ENCODE measurements around the gene TCP11L1.

Gene TCP11L1

GRCh38 chr11:33017478-33017877, 21.9 kb upstream of the TCP11L1 start:
- no peak overlapping the region for H3K4me3 ChIP-seq (ENCODE audit: control insufficient read depth in 1 of 7, extremely low read depth in 1 of 7, insufficient read depth in 4 of 7, low read depth in 2 of 7, low read length in 6 of 7)
- H3K4me1 ChIP-seq (ENCODE audit: control extremely low read depth in 1 of 4, control insufficient read depth in 4 of 4, insufficient read depth in 4 of 4, low read length in 3 of 4), result peaks cover 0 to 22% (median 8%) of the 10 kb centered on the region in 4 experiments
- no peaks in the 10 kb centered on the region for H3K36me3 ChIP-seq (ENCODE audit: control insufficient read depth in 4 of 4, insufficient read depth in 4 of 4, low read length in 3 of 4)
- H3K27ac ChIP-seq (ENCODE audit: insufficient read depth in 1 of 2, low read depth in 1 of 2, low read length in 2 of 2, poor library complexity in 1 of 2, severe bottlenecking in 2 of 2), result no peak overlapping the region
- ChIA-PET POLR2A (no interaction called here), CTCF (interaction anchor here (0.8 to 1.6 kb wide), 3 partner anchors 9 to 44 kb away, joined by 3 to 6 read pairs (median 5); no protein-coding TSS in a partner anchor)
- WGBS (ENCODE audit: insufficient coverage), result 97% methylated on average over 8 of the region's 9 CpGs
- peaks cover 0 to 4% (median 0%) of the 10 kb centered on the region in 5 experiments for H3K27me3 ChIP-seq (replicated peaks in 2 of 5; ENCODE audit: control insufficient read depth in 4 of 5, insufficient read depth in 5 of 5, low read length in 4 of 5)
- H3K9me3 ChIP-seq (ENCODE audit: control extremely low read depth in 1 of 5, control insufficient read depth in 4 of 5, insufficient read depth in 2 of 5, low read depth in 1 of 5, low read length in 4 of 5), result no peaks in the 10 kb centered on the region
- DNase-seq, result no peak

GRCh38 chr11:33017965-33018364, 21.4 kb upstream of the TCP11L1 start:
- H3K27me3 ChIP-seq (replicated peaks in 2 of 5; ENCODE audit: control insufficient read depth in 4 of 5, insufficient read depth in 5 of 5, low read length in 4 of 5), result peaks cover 0 to 4% (median 0%) of the 10 kb centered on the region in 5 experiments
- no peaks in the 10 kb centered on the region for H3K9me3 ChIP-seq (ENCODE audit: control extremely low read depth in 1 of 5, control insufficient read depth in 4 of 5, insufficient read depth in 2 of 5, low read depth in 1 of 5, low read length in 4 of 5)
- no peak overlapping the region for H3K27ac ChIP-seq (ENCODE audit: insufficient read depth in 1 of 2, low read depth in 1 of 2, low read length in 2 of 2, poor library complexity in 1 of 2, severe bottlenecking in 2 of 2)
- H3K4me3 ChIP-seq (ENCODE audit: control insufficient read depth in 1 of 7, extremely low read depth in 1 of 7, insufficient read depth in 4 of 7, low read depth in 2 of 7, low read length in 6 of 7), result no peak overlapping the region
- no peak for DNase-seq
- POLR2A ChIA-PET, result no interaction called here
- WGBS (ENCODE audit: insufficient coverage), result no CpG with 5 or more reads among the region's 3 CpGs
- CTCF ChIA-PET, result interaction anchor here (0.8 to 1.6 kb wide), 2 partner anchors 13 to 43 kb away, joined by 3 to 6 read pairs; no protein-coding TSS in a partner anchor
- peaks cover 0 to 22% (median 8%) of the 10 kb centered on the region in 4 experiments for H3K4me1 ChIP-seq (ENCODE audit: control extremely low read depth in 1 of 4, control insufficient read depth in 4 of 4, insufficient read depth in 4 of 4, low read length in 3 of 4)
- no peaks in the 10 kb centered on the region for H3K36me3 ChIP-seq (ENCODE audit: control insufficient read depth in 4 of 4, insufficient read depth in 4 of 4, low read length in 3 of 4)

- no peak overlapping the region for H3K4me3 ChIP-seq (ENCODE audit: control insufficient read depth in 1 of 7, extremely low read depth in 1 of 7, insufficient read depth in 4 of 7, low read depth in 2 of 7, low read length in 6 of 7)
- no peak overlapping the region for H3K27ac ChIP-seq (ENCODE audit: insufficient read depth in 1 of 2, low read depth in 1 of 2, low read length in 2 of 2, poor library complexity in 1 of 2, severe bottlenecking in 2 of 2)
- no peak for DNase-seq
- no peaks in the 10 kb centered on the region for H3K9me3 ChIP-seq (ENCODE audit: control extremely low read depth in 1 of 5, control insufficient read depth in 4 of 5, insufficient read depth in 2 of 5, low read depth in 1 of 5, low read length in 4 of 5)
- ChIA-PET CTCF (no interaction called here), POLR2A (no interaction called here)
- no peaks in the 10 kb centered on the region for H3K36me3 ChIP-seq (ENCODE audit: control insufficient read depth in 4 of 4, insufficient read depth in 4 of 4, low read length in 3 of 4)
- peaks cover 0 to 4% (median 0%) of the 10 kb centered on the region in 5 experiments for H3K27me3 ChIP-seq (replicated peaks in 2 of 5; ENCODE audit: control insufficient read depth in 4 of 5, insufficient read depth in 5 of 5, low read length in 4 of 5)
- 94% methylated on average over 4 of the region's 6 CpGs for WGBS (ENCODE audit: insufficient coverage)
- peaks cover 0 to 27% (median 8%) of the 10 kb centered on the region in 4 experiments for H3K4me1 ChIP-seq (ENCODE audit: control extremely low read depth in 1 of 4, control insufficient read depth in 4 of 4, insufficient read depth in 4 of 4, low read length in 3 of 4)
These were observed 20.5 kb upstream of the TCP11L1 start for GRCh38 chr11:33018840-33019239.

- ChIA-PET CTCF (interaction anchor here (1.0 to 2.1 kb wide), 2 partner anchors 11 to 35 kb away, joined by 3 to 5 read pairs; no protein-coding TSS in a partner anchor), POLR2A (interaction anchor here (0.6 kb wide), 1 partner anchor 1525 kb away, joined by 4 read pairs; no protein-coding TSS in a partner anchor)
- Histone ChIP-seq H3K27me3 (replicated peaks in 2 of 5; ENCODE audit: control insufficient read depth in 4 of 5, insufficient read depth in 5 of 5, low read length in 4 of 5) (peaks cover 0 to 4% (median 0%) of the 10 kb centered on the region in 5 experiments), H3K9me3 (ENCODE audit: control extremely low read depth in 1 of 5, control insufficient read depth in 4 of 5, insufficient read depth in 2 of 5, low read depth in 1 of 5, low read length in 4 of 5) (no peaks in the 10 kb centered on the region), H3K4me1 (ENCODE audit: control extremely low read depth in 1 of 4, control insufficient read depth in 4 of 4, insufficient read depth in 4 of 4, low read length in 3 of 4) (peaks cover 0 to 23% (median 3%) of the 10 kb centered on the region in 4 experiments), H3K4me3 (ENCODE audit: control insufficient read depth in 1 of 7, extremely low read depth in 1 of 7, insufficient read depth in 4 of 7, low read depth in 2 of 7, low read length in 6 of 7) (no peak overlapping the region), H3K36me3 (ENCODE audit: control insufficient read depth in 4 of 4, insufficient read depth in 4 of 4, low read length in 3 of 4) (peaks cover 0 to 2% (median 0%) of the 10 kb centered on the region in 4 experiments), H3K27ac (ENCODE audit: insufficient read depth in 1 of 2, low read depth in 1 of 2, low read length in 2 of 2, poor library complexity in 1 of 2, severe bottlenecking in 2 of 2) (no peak overlapping the region)
- no peak for DNase-seq
- WGBS (ENCODE audit: insufficient coverage), result 100% methylated on average over 1 of the region's 1 CpG
These were observed 17.9 kb upstream of the TCP11L1 start for GRCh38 chr11:33021501-33021900.

- DNase-seq, result no peak
- Histone ChIP-seq H3K9me3 (ENCODE audit: control extremely low read depth in 1 of 5, control insufficient read depth in 4 of 5, insufficient read depth in 2 of 5, low read depth in 1 of 5, low read length in 4 of 5) (no peaks in the 10 kb centered on the region), H3K36me3 (ENCODE audit: control insufficient read depth in 4 of 4, insufficient read depth in 4 of 4, low read length in 3 of 4) (peaks cover 0 to 5% (median 0%) of the 10 kb centered on the region in 4 experiments), H3K4me1 (ENCODE audit: control extremely low read depth in 1 of 4, control insufficient read depth in 4 of 4, insufficient read depth in 4 of 4, low read length in 3 of 4) (peaks cover 0 to 19% (median under 1%) of the 10 kb centered on the region in 4 experiments), H3K27ac (ENCODE audit: insufficient read depth in 1 of 2, low read depth in 1 of 2, low read length in 2 of 2, poor library complexity in 1 of 2, severe bottlenecking in 2 of 2) (no peak overlapping the region), H3K4me3 (ENCODE audit: control insufficient read depth in 1 of 7, extremely low read depth in 1 of 7, insufficient read depth in 4 of 7, low read depth in 2 of 7, low read length in 6 of 7) (no peak overlapping the region), H3K27me3 (replicated peaks in 2 of 5; ENCODE audit: control insufficient read depth in 4 of 5, insufficient read depth in 5 of 5, low read length in 4 of 5) (peaks cover 0 to 4% (median 0%) of the 10 kb centered on the region in 5 experiments)
- CTCF ChIA-PET, result interaction anchor here (0.6 to 2.1 kb wide), 5 partner anchors 10 to 52 kb away, joined by 3 to 5 read pairs (median 3); no protein-coding TSS in a partner anchor
- POLR2A ChIA-PET, result no interaction called here
- WGBS (ENCODE audit: insufficient coverage), result no CpG with 5 or more reads among the region's 1 CpG
These were observed 17.4 kb upstream of the TCP11L1 start for GRCh38 chr11:33021937-33022336.

- DNase-seq, result no peak
- CTCF ChIA-PET, result interaction anchor here (1.3 to 1.6 kb wide), 3 partner anchors 9 to 62 kb away, joined by 3 to 5 read pairs (median 5); no protein-coding TSS in a partner anchor
- POLR2A ChIA-PET, result interaction anchor here (0.6 kb wide), 1 partner anchor 27 kb away, joined by 3 read pairs; no protein-coding TSS in a partner anchor
- Histone ChIP-seq H3K4me1 (ENCODE audit: control extremely low read depth in 1 of 4, control insufficient read depth in 4 of 4, insufficient read depth in 4 of 4, low read length in 3 of 4) (peaks cover 0 to 15% (median 0%) of the 10 kb centered on the region in 4 experiments), H3K27ac (ENCODE audit: insufficient read depth in 1 of 2, low read depth in 1 of 2, low read length in 2 of 2, poor library complexity in 1 of 2, severe bottlenecking in 2 of 2) (no peak overlapping the region), H3K36me3 (ENCODE audit: control insufficient read depth in 4 of 4, insufficient read depth in 4 of 4, low read length in 3 of 4) (peaks cover 0 to 5% (median 0%) of the 10 kb centered on the region in 4 experiments), H3K4me3 (ENCODE audit: control insufficient read depth in 1 of 7, extremely low read depth in 1 of 7, insufficient read depth in 4 of 7, low read depth in 2 of 7, low read length in 6 of 7) (no peak overlapping the region), H3K27me3 (replicated peaks in 2 of 5; ENCODE audit: control insufficient read depth in 4 of 5, insufficient read depth in 5 of 5, low read length in 4 of 5) (no peaks in the 10 kb centered on the region), H3K9me3 (ENCODE audit: control extremely low read depth in 1 of 5, control insufficient read depth in 4 of 5, insufficient read depth in 2 of 5, low read depth in 1 of 5, low read length in 4 of 5) (no peaks in the 10 kb centered on the region)
- 100% methylated on average over 2 of the region's 3 CpGs for WGBS (ENCODE audit: insufficient coverage)
These were observed 14.0 kb upstream of the TCP11L1 start for GRCh38 chr11:33025339-33025722.

- no peak overlapping the region for H3K4me3 ChIP-seq (ENCODE audit: control insufficient read depth in 1 of 7, extremely low read depth in 1 of 7, insufficient read depth in 4 of 7, low read depth in 2 of 7, low read length in 6 of 7)
- no peak for DNase-seq
- ChIA-PET CTCF (no interaction called here), POLR2A (no interaction called here)
- H3K36me3 ChIP-seq (ENCODE audit: control insufficient read depth in 4 of 4, insufficient read depth in 4 of 4, low read length in 3 of 4), result peaks cover 0 to 5% (median 0%) of the 10 kb centered on the region in 4 experiments
- H3K9me3 ChIP-seq (ENCODE audit: control extremely low read depth in 1 of 5, control insufficient read depth in 4 of 5, insufficient read depth in 2 of 5, low read depth in 1 of 5, low read length in 4 of 5), result no peaks in the 10 kb centered on the region
- H3K27me3 ChIP-seq (replicated peaks in 2 of 5; ENCODE audit: control insufficient read depth in 4 of 5, insufficient read depth in 5 of 5, low read length in 4 of 5), result no peaks in the 10 kb centered on the region
- H3K27ac ChIP-seq (ENCODE audit: insufficient read depth in 1 of 2, low read depth in 1 of 2, low read length in 2 of 2, poor library complexity in 1 of 2, severe bottlenecking in 2 of 2), result no peak overlapping the region
- WGBS (ENCODE audit: insufficient coverage), result 90% methylated on average over 2 of the region's 2 CpGs
- peaks cover 0 to 10% (median 0%) of the 10 kb centered on the region in 4 experiments for H3K4me1 ChIP-seq (ENCODE audit: control extremely low read depth in 1 of 4, control insufficient read depth in 4 of 4, insufficient read depth in 4 of 4, low read length in 3 of 4)
These were observed 12.1 kb upstream of the TCP11L1 start for GRCh38 chr11:33027233-33027632.
